Activated T-cell treated with anti-CD3 and anti-CD28 coated beads, Interleukin-2, amount 50 U/mL, for 72 hours (primary cell): ENCODE data around the gene DMAP1. TPM values are rescaled to one million over a fixed set of nuclear protein-coding genes. Genes with fewer than 3 reads are reported as not detected.
"Not testable (repeated sequence)": the region's sequence is repeated elsewhere in the genome, so short reads cannot be mapped to it uniquely, and the experiment has no call there.

Experiments used
- ATAC-seq, 2 donors: fragments of 150-1000 bp; cut with Tn5 transposase; replicated peaks in 1 of 2; 2 replicates each; pipeline ENCODE4 v1.10.0; 2021; ENCODE audit warnings: moderate library complexity in 2 of 2, mild to moderate bottlenecking in 1 of 2
- DNase-seq, 2 donors: peaks; one replicate each; pipeline ENCODE4 v3.0.0; 2021 to 2022; ENCODE audit warnings: mixed read lengths in 1 of 2
- H3K27ac Mint-ChIP-seq: one replicate; pipeline ENCODE4 v1.8.0; 2022; ENCODE audit warnings: mild to moderate bottlenecking, moderate library complexity, mixed read lengths
- H3K27me3 Mint-ChIP-seq: one replicate; pipeline ENCODE4 v1.8.0; 2022; ENCODE audit warnings: low read depth, mixed read lengths
- H3K36me3 Mint-ChIP-seq, 2 donors: one replicate each; pipeline ENCODE4 v1.8.0; 2022; ENCODE audit warnings: mixed read lengths in 2 of 2, mild to moderate bottlenecking in 1 of 2; ENCODE audit not compliant: insufficient read depth in 2 of 2
- H3K4me1 Mint-ChIP-seq: one replicate; pipeline ENCODE4 v1.8.0; 2022; ENCODE audit warnings: low read depth, mixed read lengths
- H3K4me3 Mint-ChIP-seq, 2 donors: one replicate each; pipeline ENCODE4 v1.8.0; 2022; ENCODE audit warnings: mild to moderate bottlenecking in 2 of 2, mixed read lengths in 2 of 2, moderate library complexity in 2 of 2
- H3K9me3 Mint-ChIP-seq, 2 donors: one replicate each; pipeline ENCODE4 v1.8.0; 2022; ENCODE audit warnings: mixed read lengths in 2 of 2
- total RNA-seq, 2 donors: library from RNA; stranded (reverse); gene quantifications; one replicate each; pipeline ENCODE4 v1.2.3, GENCODE V29; 2022

Gene DMAP1
- 10 to 100 TPM; 40.0 to 46.6 TPM for total RNA-seq

GRCh38 chr1:44213222-44214112 is at the start of gene DMAP1:
DMAP1 (plus strand) TSS chr1:44213471; CDS start chr1:44213754, 283 bp downstream.
- DNase-seq (peak; percentile 83 to 89), ATAC-seq (peak; percentile 91 to 92)

DNA sequence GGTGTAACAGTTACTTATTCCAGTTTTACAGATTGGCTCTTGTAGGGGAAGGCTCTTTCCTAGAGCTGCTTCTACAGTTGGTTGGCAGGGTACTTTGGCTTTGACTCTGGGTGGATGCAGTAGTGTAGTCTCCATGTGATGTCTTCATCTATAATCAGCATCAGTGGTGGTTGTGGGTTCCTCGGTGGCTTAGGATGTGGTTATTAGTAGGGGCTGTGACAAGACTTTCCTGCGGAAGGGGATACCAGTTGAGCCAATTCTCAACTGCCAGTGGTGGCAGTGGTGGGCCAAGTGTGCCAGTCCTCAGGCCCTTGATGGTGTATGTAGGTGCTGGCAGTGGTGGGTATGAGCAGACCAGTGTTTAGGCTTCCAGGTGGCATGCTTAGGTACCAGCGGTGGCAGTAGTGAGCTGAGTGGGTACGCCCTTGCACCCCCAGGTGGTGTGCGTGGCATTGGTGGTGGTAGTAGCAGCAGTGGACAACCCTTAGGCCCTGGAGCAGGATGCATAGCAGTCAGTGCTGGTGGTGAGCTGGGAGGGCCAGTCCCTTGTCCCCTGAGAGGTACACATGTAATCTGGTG is 44.7 kb upstream of the DMAP1 start:
- H3K27me3 Mint-ChIP-seq = peaks cover 9% of the 10 kb centered on the region
- H3K9me3 Mint-ChIP-seq = peaks cover 2 to 6% of the 10 kb centered on the region in 2 donors
- H3K27ac Mint-ChIP-seq = no peak overlapping the region
- H3K4me1 Mint-ChIP-seq = no peaks in the 10 kb centered on the region
- peaks cover 0 to 4% of the 10 kb centered on the region in 2 donors for H3K36me3 Mint-ChIP-seq
- no peak overlapping the region for H3K4me3 Mint-ChIP-seq
- DNase-seq = no peak
- ATAC-seq = no peak

More at GRCh38 chr1:44213222-44214112, at the start of gene DMAP1:
- Mint-ChIP-seq H3K4me1 (peaks cover 48% of the 10 kb centered on the region), H3K4me3 (peak within 1 kb of the TSS; percentile 89 to 99), H3K9me3 (no peaks in the 10 kb centered on the region), H3K27me3 (no peaks in the 10 kb centered on the region), H3K36me3 (peaks cover 1 to 8% of the 10 kb centered on the region in 2 donors), H3K27ac (peak within 1 kb of the TSS; percentile 98)

DNA sequence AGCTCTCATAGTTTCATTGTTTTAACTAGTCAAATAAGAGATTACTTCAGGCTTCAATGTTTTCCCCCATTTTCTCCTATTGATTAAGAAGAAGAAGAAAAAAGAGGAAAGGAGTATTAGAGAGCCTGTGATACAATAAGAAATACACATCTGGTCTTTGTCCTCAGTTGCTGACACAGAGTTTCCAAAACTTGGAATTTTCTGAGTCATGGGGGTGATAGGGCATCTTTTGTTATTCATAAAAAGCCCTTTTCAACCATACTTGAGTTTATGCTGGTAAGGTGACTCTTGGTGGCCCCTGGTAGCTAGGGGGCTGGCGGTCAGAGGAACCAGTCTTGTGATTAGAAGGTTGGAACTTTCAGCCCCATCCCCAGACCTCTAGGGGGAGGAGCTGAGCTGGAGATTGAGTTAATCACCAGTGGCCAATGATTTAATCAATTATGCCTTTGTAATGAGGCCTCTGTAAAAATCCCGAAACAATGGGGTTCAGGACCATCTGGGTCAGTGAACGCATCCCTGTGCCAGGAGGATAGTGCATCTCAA is 42.9 kb upstream of the DMAP1 start:
- Mint-ChIP-seq H3K27me3 (peaks cover 14% of the 10 kb centered on the region), H3K9me3 (peaks cover 5 to 8% of the 10 kb centered on the region in 2 donors), H3K4me1 (no peaks in the 10 kb centered on the region), H3K27ac (no peak overlapping the region), H3K36me3 (peaks cover 7 to 9% of the 10 kb centered on the region in 2 donors), H3K4me3 (no peak overlapping the region)
- DNase-seq (no peak), ATAC-seq (no peak)

- H3K27ac Mint-ChIP-seq = no peak overlapping the region
- no peak for DNase-seq
- H3K4me1 Mint-ChIP-seq = no peaks in the 10 kb centered on the region
- ATAC-seq = no peak
- H3K9me3 Mint-ChIP-seq = peaks cover 3 to 5% of the 10 kb centered on the region in 2 donors
- peaks cover 14% of the 10 kb centered on the region for H3K27me3 Mint-ChIP-seq
- H3K36me3 Mint-ChIP-seq = peaks cover 4 to 9% of the 10 kb centered on the region in 2 donors
- H3K4me3 Mint-ChIP-seq = no peak overlapping the region
Observed at GRCh38 chr1:44174630-44175029, 38.6 kb upstream of the DMAP1 start.

DNA sequence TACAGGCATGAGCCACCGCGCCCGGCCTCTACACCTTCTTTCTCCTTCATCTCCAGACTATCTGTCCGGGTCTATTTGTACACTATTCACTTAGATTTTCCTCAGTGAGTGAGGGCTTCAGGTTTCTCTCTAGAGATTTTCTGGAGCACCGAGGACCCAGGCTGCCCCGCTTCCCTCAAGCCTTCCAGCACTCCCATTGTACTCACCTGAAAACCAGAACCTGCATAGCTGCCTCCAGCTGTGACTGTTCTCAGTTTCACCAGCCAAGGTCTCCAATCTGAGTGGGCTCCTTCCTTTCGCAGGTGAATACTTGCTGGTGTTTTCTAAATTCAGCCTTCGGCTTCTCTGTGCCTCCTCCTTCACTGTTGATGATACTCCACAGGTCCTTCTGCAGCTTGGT is 12.9 kb upstream of the DMAP1 start:
- Mint-ChIP-seq H3K4me1 (no peaks in the 10 kb centered on the region), H3K36me3 (no peaks in the 10 kb centered on the region), H3K4me3 (no peak overlapping the region), H3K9me3 (no peaks in the 10 kb centered on the region), H3K27ac (no peak overlapping the region), H3K27me3 (no peaks in the 10 kb centered on the region)
- DNase-seq (no peak), ATAC-seq (no peak)

DNA sequence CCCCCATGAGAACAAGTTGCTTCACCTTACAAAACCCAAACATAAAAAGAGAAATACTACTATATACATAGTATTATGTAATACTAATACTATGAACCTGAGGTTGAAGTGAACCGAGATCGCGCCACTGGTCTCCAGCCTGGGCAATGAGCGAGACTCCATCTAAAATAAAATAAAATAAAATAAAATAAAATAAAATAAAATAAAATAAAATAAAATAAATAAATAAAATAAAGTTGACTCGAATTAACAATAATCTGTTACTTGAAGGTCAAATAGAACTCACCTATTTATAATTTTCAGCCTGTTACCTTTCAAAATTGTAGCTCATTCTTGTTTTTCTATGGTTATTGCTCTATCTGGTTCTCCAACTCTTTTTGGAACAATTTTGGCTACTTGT is 6.7 kb upstream of the DMAP1 start:
- not testable (repeated sequence) for H3K27ac Mint-ChIP-seq, H3K36me3 Mint-ChIP-seq, H3K27me3 Mint-ChIP-seq, H3K4me1 Mint-ChIP-seq, H3K9me3 Mint-ChIP-seq, DNase-seq, ATAC-seq, H3K4me3 Mint-ChIP-seq

- ATAC-seq (no peak), DNase-seq (no peak)
- H3K4me1 Mint-ChIP-seq = peaks cover 19% of the 10 kb centered on the region
- H3K27ac Mint-ChIP-seq = no peak overlapping the region
- no peaks in the 10 kb centered on the region for H3K27me3 Mint-ChIP-seq
- no peaks in the 10 kb centered on the region for H3K9me3 Mint-ChIP-seq
- no peak overlapping the region for H3K4me3 Mint-ChIP-seq
- H3K36me3 Mint-ChIP-seq = no peaks in the 10 kb centered on the region
Observed at GRCh38 chr1:44208226-44208625, 5.0 kb upstream of the DMAP1 start.

DNA sequence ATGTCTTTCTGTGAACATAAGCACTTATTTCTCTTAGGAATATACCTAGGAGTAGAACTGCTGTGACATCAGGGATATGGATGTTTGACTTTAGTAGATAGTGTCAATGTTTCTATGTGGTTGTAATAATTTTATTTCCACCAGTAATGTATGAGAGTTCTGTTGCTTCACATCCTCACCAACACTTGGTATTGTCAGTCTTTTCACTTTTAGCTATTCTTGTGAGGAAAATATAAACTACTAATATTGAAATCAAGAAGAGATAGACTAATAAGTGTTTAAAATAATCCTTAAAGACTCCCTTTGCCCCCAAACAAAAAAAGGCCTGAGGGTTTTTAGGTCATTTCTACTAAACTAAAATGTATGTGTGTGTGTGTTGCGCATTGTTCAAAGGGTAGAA is 2.7 kb upstream of the DMAP1 start:
- H3K27me3 Mint-ChIP-seq = no peaks in the 10 kb centered on the region
- no peaks in the 10 kb centered on the region for H3K9me3 Mint-ChIP-seq
- peaks cover 40% of the 10 kb centered on the region for H3K4me1 Mint-ChIP-seq
- H3K36me3 Mint-ChIP-seq = peaks cover 0 to 3% of the 10 kb centered on the region in 2 donors
- ATAC-seq = no peak
- no peak overlapping the region for H3K27ac Mint-ChIP-seq
- no peak overlapping the region for H3K4me3 Mint-ChIP-seq
- DNase-seq = no peak

DNA sequence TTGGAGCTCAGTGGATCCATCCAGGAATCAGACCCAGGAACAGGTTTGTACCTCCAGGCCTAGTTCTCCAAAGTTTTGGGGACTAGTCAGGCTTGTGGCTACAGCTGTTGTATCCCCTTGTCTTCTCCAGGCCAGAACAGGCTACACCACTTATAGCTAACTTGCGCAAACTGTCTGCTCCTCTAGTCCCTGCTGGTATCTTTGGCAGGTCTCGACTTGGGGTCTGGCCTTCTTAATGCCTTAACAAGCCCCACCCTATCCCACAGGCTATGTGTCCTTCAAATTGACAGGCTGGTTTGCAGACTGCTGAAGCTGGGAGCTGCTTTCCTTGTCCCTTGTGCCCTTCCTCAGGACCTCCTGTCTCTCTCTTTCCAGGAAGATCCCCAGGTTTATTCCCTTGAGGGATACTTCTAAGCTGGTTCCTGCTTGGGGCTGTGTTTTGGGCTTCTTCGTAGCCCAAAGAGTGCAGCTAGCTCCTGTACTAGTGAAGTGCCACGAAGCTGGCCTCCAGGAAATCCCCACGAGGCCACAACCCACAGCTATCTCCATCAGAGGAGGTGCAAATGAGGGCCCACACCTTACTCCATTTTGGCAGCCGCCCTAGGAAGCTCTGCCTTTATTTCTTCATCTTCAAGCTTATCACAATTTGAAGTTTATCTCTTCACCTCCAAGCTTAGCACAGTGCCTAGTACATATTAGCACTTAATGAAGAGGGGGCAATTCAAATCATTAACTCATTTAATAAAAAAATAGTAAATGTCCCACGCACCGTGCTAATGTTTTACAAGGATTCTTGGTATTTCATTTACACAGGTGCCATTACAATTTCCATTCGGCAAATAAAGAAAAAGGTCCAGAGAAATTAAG is 683 bp upstream of the DMAP1 start:
- Mint-ChIP-seq H3K9me3 (no peaks in the 10 kb centered on the region), H3K27ac (peak overlapping the region; percentile 98), H3K4me1 (peaks cover 48% of the 10 kb centered on the region), H3K27me3 (no peaks in the 10 kb centered on the region), H3K36me3 (peaks cover 0 to 7% of the 10 kb centered on the region in 2 donors), H3K4me3 (peak overlapping the region; percentile 89 to 99)
- ATAC-seq = peak; percentile 64 to 66
- DNase-seq = peak; percentile 62 to 65

- Mint-ChIP-seq H3K27me3 (no peaks in the 10 kb centered on the region), H3K27ac (no peak overlapping the region), H3K4me1 (peaks cover 31% of the 10 kb centered on the region), H3K36me3 (peaks cover 3 to 10% of the 10 kb centered on the region in 2 donors), H3K9me3 (no peaks in the 10 kb centered on the region), H3K4me3 (no peak overlapping the region)
- ATAC-seq (peak; percentile 34 to 44), DNase-seq (peak; percentile 76 to 78)
Observed at GRCh38 chr1:44217809-44218410, 4.6 kb downstream of the DMAP1 start.

- Mint-ChIP-seq H3K4me3 (no peak overlapping the region), H3K27me3 (no peaks in the 10 kb centered on the region), H3K27ac (no peak overlapping the region), H3K36me3 (peaks cover 3 to 10% of the 10 kb centered on the region in 2 donors), H3K9me3 (no peaks in the 10 kb centered on the region), H3K4me1 (peaks cover 28% of the 10 kb centered on the region)
- ATAC-seq = no peak
- no peak for DNase-seq
Observed at GRCh38 chr1:44218503-44219300, 5.4 kb downstream of the DMAP1 start.

DNA sequence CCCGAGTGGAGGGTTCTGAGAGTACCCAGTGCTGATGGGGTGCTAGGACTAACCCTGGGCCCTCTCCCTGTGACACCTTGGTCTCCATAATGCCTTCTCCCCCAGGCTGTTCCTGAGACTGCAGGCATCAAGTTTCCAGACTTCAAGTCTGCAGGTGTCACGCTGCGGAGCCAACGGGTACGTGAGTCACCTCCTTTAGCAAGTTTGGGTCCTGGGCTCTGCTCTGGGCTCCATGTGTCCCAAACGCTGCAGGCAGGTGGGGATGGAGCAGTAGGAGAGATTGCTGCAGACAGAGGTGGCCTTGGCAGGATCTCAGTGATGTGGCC is 6.0 kb downstream of the DMAP1 start:
- ATAC-seq (no peak), DNase-seq (no peak)
- no peaks in the 10 kb centered on the region for H3K9me3 Mint-ChIP-seq
- no peaks in the 10 kb centered on the region for H3K27me3 Mint-ChIP-seq
- no peak overlapping the region for H3K27ac Mint-ChIP-seq
- peaks cover 3 to 10% of the 10 kb centered on the region in 2 donors for H3K36me3 Mint-ChIP-seq
- no peak overlapping the region for H3K4me3 Mint-ChIP-seq
- H3K4me1 Mint-ChIP-seq = peaks cover 28% of the 10 kb centered on the region
